ENCODE results near the gene GRM8.

GRCh38 chr7:126957443-126957842 is 295.3 kb downstream of the GRM8 start:
- TF ChIP-seq, protein P1, sequence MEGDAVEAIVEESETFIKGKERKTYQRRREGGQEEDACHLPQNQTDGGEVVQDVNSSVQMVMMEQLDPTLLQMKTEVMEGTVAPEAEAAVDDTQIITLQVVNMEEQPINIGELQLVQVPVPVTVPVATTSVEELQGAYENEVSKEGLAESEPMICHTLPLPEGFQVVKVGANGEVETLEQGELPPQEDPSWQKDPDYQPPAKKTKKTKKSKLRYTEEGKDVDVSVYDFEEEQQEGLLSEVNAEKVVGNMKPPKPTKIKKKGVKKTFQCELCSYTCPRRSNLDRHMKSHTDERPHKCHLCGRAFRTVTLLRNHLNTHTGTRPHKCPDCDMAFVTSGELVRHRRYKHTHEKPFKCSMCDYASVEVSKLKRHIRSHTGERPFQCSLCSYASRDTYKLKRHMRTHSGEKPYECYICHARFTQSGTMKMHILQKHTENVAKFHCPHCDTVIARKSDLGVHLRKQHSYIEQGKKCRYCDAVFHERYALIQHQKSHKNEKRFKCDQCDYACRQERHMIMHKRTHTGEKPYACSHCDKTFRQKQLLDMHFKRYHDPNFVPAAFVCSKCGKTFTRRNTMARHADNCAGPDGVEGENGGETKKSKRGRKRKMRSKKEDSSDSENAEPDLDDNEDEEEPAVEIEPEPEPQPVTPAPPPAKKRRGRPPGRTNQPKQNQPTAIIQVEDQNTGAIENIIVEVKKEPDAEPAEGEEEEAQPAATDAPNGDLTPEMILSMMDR (IDR thresholded peaks at IDR 0.05), result no peak
- no peak for TF ChIP-seq POLR2A (IDR thresholded peaks at IDR 0.05)
